PFSK-1 (cell line): ENCODE results near the gene WDR45B.
A peak's percentile ranks its signal among the peaks of the same experiment; 100 is the strongest.

Source experiments
- POLR2AphosphoS5 ChIP-seq: IDR thresholded peaks from 2 replicates; pipeline ENCODE4 v1.6.1; 2012; ENCODE audit warnings: low read depth, mild to moderate bottlenecking, control low read depth, low read length, moderate library complexity
- TAF1 ChIP-seq: IDR thresholded peaks from 2 replicates; pipeline ENCODE4 v1.6.1; 2012; ENCODE audit warnings: low read length, control low read depth, borderline replicate concordance; ENCODE audit not compliant: insufficient read depth
- TF ChIP-seq, protein P1 (sequence below), 2 experiments: IDR thresholded peaks; 2 replicates each; pipeline versions ENCODE4 v1.6.1 to v1.8.0; 2011 to 2012; ENCODE audit warnings: low read depth in 2 of 2, low read length in 2 of 2, control low read depth in 1 of 2, inconsistent platforms in 1 of 2, mild to moderate bottlenecking in 1 of 2, moderate library complexity in 1 of 2; ENCODE audit not compliant: insufficient read depth in 1 of 2

DNA sequence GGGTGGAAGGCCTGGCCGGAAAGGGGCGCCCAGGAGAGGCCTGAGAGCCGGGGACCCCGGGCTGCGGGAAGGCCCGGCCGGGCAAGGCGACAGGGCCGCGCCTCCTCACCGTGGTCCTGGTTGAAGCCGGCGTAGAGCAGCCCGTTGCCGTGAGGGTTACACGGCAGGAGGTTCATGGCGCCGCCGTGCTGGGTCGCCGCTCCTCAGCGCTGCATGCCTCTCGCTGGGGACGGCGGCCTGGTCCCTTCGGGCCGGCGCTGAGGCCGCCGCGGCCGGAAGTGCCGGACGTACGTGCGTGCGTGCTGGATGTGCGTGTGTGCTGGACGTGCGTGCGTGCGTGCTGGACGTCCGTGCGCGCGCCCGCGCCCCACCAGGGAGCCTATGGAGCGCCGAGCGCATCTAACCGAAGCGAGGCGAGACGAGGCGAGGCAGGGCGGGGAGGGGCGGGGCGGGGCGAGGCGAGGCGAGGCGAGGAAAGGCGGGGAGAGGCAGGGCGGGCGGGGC is at the start of gene WDR45B:
- TF ChIP-seq, protein P1, sequence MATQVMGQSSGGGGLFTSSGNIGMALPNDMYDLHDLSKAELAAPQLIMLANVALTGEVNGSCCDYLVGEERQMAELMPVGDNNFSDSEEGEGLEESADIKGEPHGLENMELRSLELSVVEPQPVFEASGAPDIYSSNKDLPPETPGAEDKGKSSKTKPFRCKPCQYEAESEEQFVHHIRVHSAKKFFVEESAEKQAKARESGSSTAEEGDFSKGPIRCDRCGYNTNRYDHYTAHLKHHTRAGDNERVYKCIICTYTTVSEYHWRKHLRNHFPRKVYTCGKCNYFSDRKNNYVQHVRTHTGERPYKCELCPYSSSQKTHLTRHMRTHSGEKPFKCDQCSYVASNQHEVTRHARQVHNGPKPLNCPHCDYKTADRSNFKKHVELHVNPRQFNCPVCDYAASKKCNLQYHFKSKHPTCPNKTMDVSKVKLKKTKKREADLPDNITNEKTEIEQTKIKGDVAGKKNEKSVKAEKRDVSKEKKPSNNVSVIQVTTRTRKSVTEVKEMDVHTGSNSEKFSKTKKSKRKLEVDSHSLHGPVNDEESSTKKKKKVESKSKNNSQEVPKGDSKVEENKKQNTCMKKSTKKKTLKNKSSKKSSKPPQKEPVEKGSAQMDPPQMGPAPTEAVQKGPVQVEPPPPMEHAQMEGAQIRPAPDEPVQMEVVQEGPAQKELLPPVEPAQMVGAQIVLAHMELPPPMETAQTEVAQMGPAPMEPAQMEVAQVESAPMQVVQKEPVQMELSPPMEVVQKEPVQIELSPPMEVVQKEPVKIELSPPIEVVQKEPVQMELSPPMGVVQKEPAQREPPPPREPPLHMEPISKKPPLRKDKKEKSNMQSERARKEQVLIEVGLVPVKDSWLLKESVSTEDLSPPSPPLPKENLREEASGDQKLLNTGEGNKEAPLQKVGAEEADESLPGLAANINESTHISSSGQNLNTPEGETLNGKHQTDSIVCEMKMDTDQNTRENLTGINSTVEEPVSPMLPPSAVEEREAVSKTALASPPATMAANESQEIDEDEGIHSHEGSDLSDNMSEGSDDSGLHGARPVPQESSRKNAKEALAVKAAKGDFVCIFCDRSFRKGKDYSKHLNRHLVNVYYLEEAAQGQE (IDR thresholded peaks at IDR 0.05; ENCODE audit: insufficient read depth in 1 of 2, low read depth in 2 of 2, low read length in 2 of 2) = peak in 1 of 2 experiments; percentile 50; a peak in 1 of 4 replicates
- TF ChIP-seq POLR2AphosphoS5 (peak; percentile 74), TAF1 (peak; percentile 85; the same call in 1 of the 2 replicates)
